ENCODE measurements around the gene SH3BP2. TPM values are rescaled to one million over a fixed set of nuclear protein-coding genes. Genes with fewer than 3 reads are reported as not detected.

SH3BP2 gene
- total RNA-seq, 1 donor from 2014 or later, result 12.5 TPM

GRCh38 chr4:2817701-2818350 is 24.9 kb downstream of the SH3BP2 start:
- DNase-seq (ENCODE audit: low read depth in 2 of 2), result peak in 1 of 2 donors; percentile 32

- DNase-seq (ENCODE audit: low read depth in 2 of 2), result no peak
These were observed 25.6 kb downstream of the SH3BP2 start for GRCh38 chr4:2818351-2818939.

GRCh38 chr4:2819244-2820215 is 26.6 kb downstream of the SH3BP2 start:
- DNase-seq (ENCODE audit: low read depth in 2 of 2), result no peak

- no peak for DNase-seq (ENCODE audit: low read depth in 2 of 2)
These were observed 27.5 kb downstream of the SH3BP2 start for GRCh38 chr4:2820216-2820982.

GRCh38 chr4:2822461-2823300 is 29.8 kb downstream of the SH3BP2 start:
- no peak for DNase-seq (ENCODE audit: low read depth in 2 of 2)

- no peak for DNase-seq (ENCODE audit: low read depth in 2 of 2)
These were observed 30.4 kb downstream of the SH3BP2 start for GRCh38 chr4:2823301-2823670.

GRCh38 chr4:2823671-2824328 is 30.9 kb downstream of the SH3BP2 start:
- DNase-seq (ENCODE audit: low read depth in 2 of 2), result no peak

GRCh38 chr4:2824329-2824835 is 31.5 kb downstream of the SH3BP2 start:
- no peak for DNase-seq (ENCODE audit: low read depth in 2 of 2)

GRCh38 chr4:2824836-2825381 is 32.0 kb downstream of the SH3BP2 start:
- no peak for DNase-seq (ENCODE audit: low read depth in 2 of 2)

- DNase-seq (ENCODE audit: low read depth in 2 of 2), result no peak
These were observed 32.9 kb downstream of the SH3BP2 start for GRCh38 chr4:2825740-2826139.

GRCh38 chr4:2827071-2827873 is 34.4 kb downstream of the SH3BP2 start:
- no peak for DNase-seq (ENCODE audit: low read depth in 2 of 2)

GRCh38 chr4:2827874-2828751 is 35.2 kb downstream of the SH3BP2 start:
- DNase-seq (ENCODE audit: low read depth in 2 of 2), result no peak

- no peak for DNase-seq (ENCODE audit: low read depth in 2 of 2)
These were observed 35.9 kb downstream of the SH3BP2 start for GRCh38 chr4:2828758-2829181.

GRCh38 chr4:2829321-2829932 is 36.5 kb downstream of the SH3BP2 start:
- DNase-seq (ENCODE audit: low read depth in 2 of 2), result no peak

- DNase-seq (ENCODE audit: low read depth in 2 of 2), result no peak
These were observed 37.1 kb downstream of the SH3BP2 start for GRCh38 chr4:2829933-2830451.

- no peak for DNase-seq (ENCODE audit: low read depth in 2 of 2)
These were observed 38.0 kb downstream of the SH3BP2 start for GRCh38 chr4:2830632-2831610.
